Mesendoderm (in vitro differentiated cells): ENCODE measurements around the gene PHACTR1.

ENCODE experiments used
- DNase-seq: peaks from one replicate; pipeline ENCODE4 v3.0.0; 2013
- H2AK5ac ChIP-seq: 2 replicates; pipeline ENCODE4 v1.6.1; 2013; ENCODE audit warnings: low read length, inconsistent platforms
- H2BK120ac ChIP-seq: 2 replicates; pipeline ENCODE4 v1.6.1; 2013; ENCODE audit warnings: low read depth, mild to moderate bottlenecking, low read length, moderate library complexity, mixed read lengths
- H2BK15ac ChIP-seq: replicated peaks from 2 replicates; pipeline ENCODE4 v1.6.1; 2013; ENCODE audit warnings: low read depth, mild to moderate bottlenecking, moderate library complexity
- H2BK5ac ChIP-seq: 2 replicates; pipeline ENCODE4 v1.6.1; 2013; ENCODE audit warnings: low read length, inconsistent platforms
- H3K18ac ChIP-seq: 2 replicates; pipeline ENCODE4 v1.6.1; 2013; ENCODE audit warnings: mild to moderate bottlenecking, low read length, mixed read lengths
- H3K23ac ChIP-seq: one replicate; pipeline ENCODE4 v1.6.1; 2013; ENCODE audit warnings: low read length
- H3K27ac ChIP-seq: 2 replicates; pipeline ENCODE4 v1.5.1; 2013; ENCODE audit warnings: low read depth, mild to moderate bottlenecking, inconsistent platforms, low read length, moderate library complexity
- H3K27me3 ChIP-seq: 2 replicates; pipeline ENCODE4 v1.6.1; 2013; ENCODE audit warnings: low read length, control low read depth, mild to moderate bottlenecking, inconsistent platforms; ENCODE audit not compliant: insufficient read depth, poor library complexity
- H3K36me3 ChIP-seq: 2 replicates; pipeline ENCODE4 v1.6.1; 2013; ENCODE audit warnings: low read length, inconsistent platforms; ENCODE audit not compliant: control insufficient read depth, insufficient read depth
- H3K4ac ChIP-seq: one replicate; pipeline ENCODE4 v1.6.1; 2013; ENCODE audit warnings: low read depth, mild to moderate bottlenecking, low read length, moderate library complexity
- H3K4me1 ChIP-seq: 2 replicates; pipeline ENCODE4 v1.6.1; 2013; ENCODE audit warnings: low read depth, low read length, inconsistent platforms; ENCODE audit not compliant: control insufficient read depth
- H3K4me2 ChIP-seq: 2 replicates; pipeline ENCODE4 v1.6.1; 2013; ENCODE audit warnings: low read length
- H3K4me3 ChIP-seq: 2 replicates; pipeline ENCODE4 v1.5.1; 2013; ENCODE audit warnings: mild to moderate bottlenecking, low read length
- H3K56ac ChIP-seq: one replicate; pipeline ENCODE4 v1.6.1; 2013; ENCODE audit warnings: low read length
- H3K79me1 ChIP-seq: 2 replicates; pipeline ENCODE4 v1.6.1; 2013; ENCODE audit warnings: low read length, inconsistent platforms
- H3K79me2 ChIP-seq: 2 replicates; pipeline ENCODE4 v1.6.1; 2013; ENCODE audit warnings: mild to moderate bottlenecking, low read length; ENCODE audit not compliant: control insufficient read depth, insufficient read depth
- H3K9ac ChIP-seq: 2 replicates; pipeline ENCODE4 v1.6.1; 2013; ENCODE audit warnings: low read length, inconsistent platforms
- H4K5ac ChIP-seq: one replicate; pipeline ENCODE4 v1.6.1; 2013; ENCODE audit warnings: low read length
- H4K8ac ChIP-seq: one replicate; pipeline ENCODE4 v1.6.1; 2013; ENCODE audit warnings: low read depth, mild to moderate bottlenecking, control low read depth, low read length, moderate library complexity
- WGBS: extraction: QIAGEN DNeasy Blood & Tissue Kit; methylation state at CpG from one replicate; pipeline ENCODE4 v1.1.7; 2013; ENCODE audit warnings: low lambda C conversion rate, missing lambda C conversion rate; ENCODE audit not compliant: insufficient coverage; ENCODE audit errors: extremely low coverage; 5-methylcytosine and 5-hydroxymethylcytosine counted together
- small RNA-seq: library from polyadenylated mRNA; stranded (forward); fragments of <200 nt; extraction: miRNeasy Mini kit (QIAGEN cat#:217004); gene quantifications from one replicate; pipeline ENCODE3, GENCODE V24; 2013; ENCODE audit not compliant: insufficient read depth

The PHACTR1 gene

DNA sequence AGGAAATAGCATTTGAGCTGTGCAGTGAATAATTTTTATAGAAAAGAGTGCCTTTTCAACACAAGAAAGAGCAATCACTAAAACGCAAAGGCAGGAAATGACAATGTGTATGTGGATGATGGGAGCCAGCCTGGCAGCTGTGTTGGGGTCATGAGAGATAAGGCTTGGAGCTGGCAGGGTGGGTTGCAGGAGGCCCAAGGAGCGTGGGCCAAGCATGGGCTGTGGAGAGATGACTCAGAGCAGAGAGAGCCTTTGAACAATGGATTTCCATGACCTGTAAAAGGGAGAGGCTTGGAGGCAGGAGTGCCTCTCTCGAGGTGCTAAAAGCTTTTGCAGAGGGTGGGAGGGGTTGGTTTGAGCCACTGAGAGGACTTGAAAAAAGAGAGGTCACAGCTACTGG, 618.4 kb downstream of the PHACTR1 start:
- Histone ChIP-seq H3K4me2 (no peak overlapping the region), H4K5ac (no peak overlapping the region)
- WGBS, result no CpG with 5 or more reads among the region's 3 CpGs

DNA sequence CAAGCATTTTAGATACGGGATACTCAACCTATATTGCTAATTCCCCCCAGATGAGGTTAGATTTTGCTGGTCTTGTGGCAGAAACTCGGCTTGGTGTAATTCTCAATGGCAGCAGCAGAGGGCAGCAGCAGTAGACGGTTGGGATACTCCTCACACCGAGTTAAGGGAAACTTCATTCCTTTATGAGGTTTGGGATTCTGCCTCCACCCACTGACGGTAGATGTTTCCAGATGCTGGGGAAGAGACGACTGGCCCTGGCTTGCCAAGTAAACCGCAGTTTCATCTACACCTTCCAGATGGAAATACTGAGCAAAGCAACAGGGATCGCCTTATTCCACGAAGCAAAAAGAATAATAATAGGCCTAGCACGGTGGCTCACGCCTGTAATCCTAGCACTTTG, 620.0 kb downstream of the PHACTR1 start:
- no peaks in the 10 kb centered on the region for H3K79me2 ChIP-seq
- peak; percentile 92 for DNase-seq
- peak overlapping the region; percentile 42 for H3K56ac ChIP-seq
- no peak overlapping the region for H4K5ac ChIP-seq
- no peak overlapping the region for H2BK120ac ChIP-seq
- no peak overlapping the region for H3K27ac ChIP-seq
- no peaks in the 10 kb centered on the region for H3K36me3 ChIP-seq
- no peak overlapping the region for H2BK15ac ChIP-seq
- WGBS, result no CpG with 5 or more reads among the region's 11 CpGs
- no peak overlapping the region for H3K4ac ChIP-seq
- H2BK5ac ChIP-seq, result no peak overlapping the region
- H4K8ac ChIP-seq, result no peak overlapping the region
- H3K27me3 ChIP-seq, result no peaks in the 10 kb centered on the region
- H3K4me1 ChIP-seq, result no peaks in the 10 kb centered on the region
- H2AK5ac ChIP-seq, result no peak overlapping the region
- H3K4me2 ChIP-seq, result no peak overlapping the region
- H3K23ac ChIP-seq, result no peak overlapping the region
- H3K18ac ChIP-seq, result no peak overlapping the region
- H3K9ac ChIP-seq, result no peak overlapping the region
- no peaks in the 10 kb centered on the region for H3K79me1 ChIP-seq
- H3K4me3 ChIP-seq, result no peak overlapping the region

More for the DNA sequence above, 618.4 kb downstream of the PHACTR1 start:
- no peaks in the 10 kb centered on the region for H3K79me2 ChIP-seq
- DNase-seq, result peak; percentile 87
- no peak overlapping the region for H3K27ac ChIP-seq
- no peak overlapping the region for H3K23ac ChIP-seq
- H3K4me3 ChIP-seq, result no peak overlapping the region
- H3K18ac ChIP-seq, result no peak overlapping the region
- H2AK5ac ChIP-seq, result no peak overlapping the region
- no peak overlapping the region for H2BK5ac ChIP-seq
- H4K8ac ChIP-seq, result no peak overlapping the region
- H3K56ac ChIP-seq, result no peak overlapping the region
- no peak overlapping the region for H3K4ac ChIP-seq
- no peak overlapping the region for H3K9ac ChIP-seq
- no peaks in the 10 kb centered on the region for H3K27me3 ChIP-seq
- H3K4me1 ChIP-seq, result no peaks in the 10 kb centered on the region
- no peak overlapping the region for H2BK15ac ChIP-seq
- no peaks in the 10 kb centered on the region for H3K36me3 ChIP-seq
- H3K79me1 ChIP-seq, result no peaks in the 10 kb centered on the region
- H2BK120ac ChIP-seq, result no peak overlapping the region

- Histone ChIP-seq H3K56ac (no peak overlapping the region), H3K18ac (no peak overlapping the region)
These were observed 621.5 kb downstream of the PHACTR1 start for GRCh38 chr6:13338038-13338437.

More at GRCh38 chr6:13338038-13338437, 621.5 kb downstream of the PHACTR1 start:
- no peak overlapping the region for H3K23ac ChIP-seq
- no peak for DNase-seq
- H3K4ac ChIP-seq, result no peak overlapping the region
- H3K9ac ChIP-seq, result no peak overlapping the region
- no peak overlapping the region for H2BK120ac ChIP-seq
- H3K4me2 ChIP-seq, result no peak overlapping the region
- no peak overlapping the region for H2AK5ac ChIP-seq
- no peak overlapping the region for H4K5ac ChIP-seq
- H4K8ac ChIP-seq, result no peak overlapping the region
- no peaks in the 10 kb centered on the region for H3K4me1 ChIP-seq
- H2BK5ac ChIP-seq, result no peak overlapping the region
- no peak overlapping the region for H2BK15ac ChIP-seq
- H3K36me3 ChIP-seq, result no peaks in the 10 kb centered on the region
- H3K79me2 ChIP-seq, result no peaks in the 10 kb centered on the region
- no peaks in the 10 kb centered on the region for H3K79me1 ChIP-seq
- no peak overlapping the region for H3K4me3 ChIP-seq
- no peaks in the 10 kb centered on the region for H3K27me3 ChIP-seq
- WGBS, result no CpG with 5 or more reads among the region's 5 CpGs
- H3K27ac ChIP-seq, result no peak overlapping the region

Small RNA genes within 50 kb of the gene (small RNA-seq; reads per million reads assigned to genes)
- 2.5 reads per million, percentile 34 among the genes with 10 or more reads in this experiment for gene RNU1-11P
